Measurements from ENCODE around the gene ECHS1.
"Not testable (repeated sequence)": the region's sequence is repeated elsewhere in the genome, so short reads cannot be mapped to it uniquely, and the experiment has no call there.

Gene ECHS1

GRCh38 chr10:133377818-133378250 is 4.7 kb upstream of the ECHS1 start:
- DNase-seq, result no peak

GRCh38 chr10:133377025-133377817 is 4.1 kb upstream of the ECHS1 start:
- DNase-seq, result no peak

GRCh38 chr10:133376183-133376582 is 3.0 kb upstream of the ECHS1 start:
- DNase-seq, result not testable (repeated sequence)

- DNase-seq, result no peak
Observed at GRCh38 chr10:133375357-133376115, 2.4 kb upstream of the ECHS1 start.

GRCh38 chr10:133372507-133372906 is 647 bp downstream of the ECHS1 start:
- DNase-seq, result no peak

- DNase-seq, result no peak
Observed at GRCh38 chr10:133370030-133370786, 2.9 kb downstream of the ECHS1 start.

- no peak for DNase-seq
Observed at GRCh38 chr10:133368153-133368552, 5.0 kb downstream of the ECHS1 start.

- DNase-seq, result not testable (repeated sequence)
Observed at GRCh38 chr10:133367461-133367860, 5.7 kb downstream of the ECHS1 start.

GRCh38 chr10:133366751-133367150 is 6.4 kb downstream of the ECHS1 start:
- no peak for DNase-seq

GRCh38 chr10:133366130-133366478 is 7.0 kb downstream of the ECHS1 start:
- DNase-seq, result no peak

- DNase-seq, result no peak
Observed at GRCh38 chr10:133365461-133366129, 7.6 kb downstream of the ECHS1 start.

GRCh38 chr10:133364645-133365431 is 8.3 kb downstream of the ECHS1 start:
- DNase-seq, result no peak

GRCh38 chr10:133362846-133363245 is 10.3 kb downstream of the ECHS1 start:
- no peak for DNase-seq

GRCh38 chr10:133361773-133362441 is 11.2 kb downstream of the ECHS1 start:
- DNase-seq, result no peak

GRCh38 chr10:133361227-133361626 is 11.9 kb downstream of the ECHS1 start:
- DNase-seq, result no peak

GRCh38 chr10:133359972-133360610 is 13.1 kb downstream of the ECHS1 start:
- no peak for DNase-seq

- no peak for DNase-seq
Observed at GRCh38 chr10:133359554-133359971, 13.6 kb downstream of the ECHS1 start.

GRCh38 chr10:133358925-133359310 is 14.2 kb downstream of the ECHS1 start:
- DNase-seq, result no peak

GRCh38 chr10:133358162-133358924 is 14.8 kb downstream of the ECHS1 start:
- DNase-seq, result no peak

Data from T1000 (cell line).